ENCODE results near the gene AMY2A.
"Not testable (repeated sequence)": the region's sequence is repeated elsewhere in the genome, so short reads cannot be mapped to it uniquely, and the experiment has no call there.

Gene AMY2A

GRCh38 chr1:103616362-103616761, 865 bp upstream of the AMY2A start:
- TF ChIP-seq CTCF (IDR thresholded peaks at IDR 0.05; ENCODE audit: borderline replicate concordance, control extremely low read depth, extremely low read depth, insufficient read depth, missing control alignments) = no peak
- in situ Hi-C loops (cut with MboI; ENCODE audit: low sequenced_read_pairs, unreplicated experiment) = no loop called here
- no peak for DNase-seq (ENCODE audit: low spot score)

DNA sequence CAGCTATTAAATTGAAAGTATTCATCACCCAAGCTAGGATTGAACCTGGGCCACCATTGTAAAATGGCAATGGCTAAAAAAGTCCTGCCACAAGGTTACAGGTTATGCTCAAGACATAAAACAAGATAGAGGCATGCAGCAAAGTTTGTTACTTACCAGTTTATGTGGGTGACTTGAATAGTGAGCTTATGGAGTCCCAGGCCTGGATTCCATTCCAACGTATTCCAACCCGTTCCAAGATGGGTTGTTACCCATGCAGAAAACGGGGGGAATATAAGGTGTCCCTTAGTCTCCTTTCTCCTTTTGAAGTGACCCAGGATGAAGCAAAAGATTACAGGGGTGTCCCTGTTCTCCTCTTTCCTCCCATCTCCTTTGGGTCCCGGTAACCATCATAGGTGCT, 10.2 kb downstream of the AMY2A start:
- in situ Hi-C loops (cut with MboI; ENCODE audit: low sequenced_read_pairs, unreplicated experiment); DNase-seq (ENCODE audit: low spot score): not testable (repeated sequence)

DNA sequence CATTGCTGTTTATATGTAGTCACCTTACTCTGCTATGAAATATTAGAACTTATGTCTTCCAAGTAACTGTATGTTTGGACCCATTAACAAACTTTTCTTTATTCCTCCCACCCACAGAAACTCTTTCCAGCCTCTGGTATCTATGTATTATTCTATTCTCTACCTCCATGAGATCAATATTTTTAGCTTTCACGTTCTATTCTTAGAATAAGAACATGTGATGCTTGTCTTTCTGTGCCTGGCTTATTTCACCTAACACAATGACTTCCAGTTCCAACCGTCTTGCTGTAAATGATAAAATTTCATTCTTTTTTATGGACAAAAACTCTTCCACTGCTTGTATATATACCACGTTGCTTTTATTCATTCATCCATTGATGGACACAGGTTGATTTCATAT, 24.0 kb downstream of the AMY2A start:
- in situ Hi-C loops (cut with MboI; ENCODE audit: low sequenced_read_pairs, unreplicated experiment); DNase-seq (ENCODE audit: low spot score): not testable (repeated sequence)

DNA sequence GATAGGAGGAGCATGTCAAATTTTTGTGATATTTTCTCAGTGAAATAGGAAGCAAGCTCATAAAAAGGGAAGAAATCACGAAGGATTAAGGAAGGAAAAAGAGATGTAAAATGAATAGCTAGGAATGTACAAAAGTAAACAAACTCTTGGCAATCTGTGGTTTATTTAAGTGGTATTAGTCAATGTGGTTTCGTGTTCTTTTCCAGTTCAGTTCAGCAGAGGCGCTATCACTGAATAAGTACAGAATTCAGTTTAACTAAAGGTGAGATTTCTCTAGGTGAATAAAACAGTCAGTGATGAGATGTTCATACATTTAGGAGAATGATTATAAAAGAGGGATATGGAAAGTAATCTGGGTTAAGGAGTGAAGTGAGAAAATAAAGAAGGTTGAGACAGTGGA, 26.7 kb downstream of the AMY2A start:
- in situ Hi-C loops (cut with MboI; ENCODE audit: low sequenced_read_pairs, unreplicated experiment); DNase-seq (ENCODE audit: low spot score): not testable (repeated sequence)

DNA sequence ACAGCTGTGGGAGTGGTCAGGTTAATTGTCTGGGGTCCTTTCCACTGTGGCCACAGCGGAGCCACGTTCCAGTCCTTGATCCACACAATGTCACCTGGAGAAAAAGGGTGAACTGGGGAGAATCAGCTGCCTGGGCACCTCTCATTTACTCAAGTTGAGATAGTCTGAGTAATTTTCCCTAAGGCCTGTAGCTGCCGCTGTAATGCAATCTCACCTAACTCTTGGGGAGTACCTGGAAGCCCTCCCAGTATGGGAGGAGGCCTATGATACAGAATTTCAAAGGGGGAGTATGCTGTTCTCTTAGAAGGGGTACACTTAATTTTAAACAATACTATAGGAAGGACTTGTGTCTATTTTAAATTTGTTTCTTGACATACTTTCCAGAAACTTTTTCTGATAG, 33.1 kb downstream of the AMY2A start:
- in situ Hi-C loops (cut with MboI; ENCODE audit: low sequenced_read_pairs, unreplicated experiment); DNase-seq (ENCODE audit: low spot score): not testable (repeated sequence)

DNA sequence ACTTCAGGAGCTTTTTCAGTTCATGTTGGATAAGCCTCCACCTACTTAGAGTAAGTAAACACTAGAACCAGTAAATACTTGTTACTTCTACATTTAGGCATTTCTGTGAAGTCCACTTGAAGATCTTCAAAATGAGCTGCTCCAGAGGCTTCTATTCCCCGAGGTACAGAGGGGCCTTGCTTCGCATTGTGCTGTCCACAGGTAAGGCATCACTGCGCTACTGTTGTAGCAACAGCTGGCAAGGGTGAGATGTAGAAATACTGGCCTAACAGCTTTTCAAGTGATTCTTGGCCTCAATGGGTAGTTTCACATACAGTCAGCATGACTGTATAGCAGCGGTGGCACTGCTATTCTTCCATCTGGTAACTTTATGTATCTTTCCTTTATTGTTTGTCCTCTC, 33.7 kb downstream of the AMY2A start:
- DNase-seq (ENCODE audit: low spot score) = not testable (repeated sequence)

GRCh38 chr1:103654133-103654532, 36.9 kb downstream of the AMY2A start:
- DNase-seq (ENCODE audit: low spot score); in situ Hi-C loops (cut with MboI; ENCODE audit: low sequenced_read_pairs, unreplicated experiment): not testable (repeated sequence)

More for the DNA sequence above, 33.7 kb downstream of the AMY2A start:
- in situ Hi-C loops (cut with MboI; ENCODE audit: low sequenced_read_pairs, unreplicated experiment) = not testable (repeated sequence)

GRCh38 chr1:103655460-103655859, 38.2 kb downstream of the AMY2A start, which contains the start of gene AMY1A:
Gene AMY1A, plus strand, starts transcription at chr1:103655760. Its CDS starts 571 bp downstream, at chr1:103656331.
- DNase-seq (ENCODE audit: low spot score); in situ Hi-C loops (cut with MboI; ENCODE audit: low sequenced_read_pairs, unreplicated experiment): not testable (repeated sequence)
